ENCODE results near the gene KCNF1. TPM values are rescaled to one million over a fixed set of nuclear protein-coding genes. Genes with fewer than 3 reads are reported as not detected.

Gene KCNF1
- total RNA-seq, 1 experiment from 2014 or later: 3.2 TPM

DNA sequence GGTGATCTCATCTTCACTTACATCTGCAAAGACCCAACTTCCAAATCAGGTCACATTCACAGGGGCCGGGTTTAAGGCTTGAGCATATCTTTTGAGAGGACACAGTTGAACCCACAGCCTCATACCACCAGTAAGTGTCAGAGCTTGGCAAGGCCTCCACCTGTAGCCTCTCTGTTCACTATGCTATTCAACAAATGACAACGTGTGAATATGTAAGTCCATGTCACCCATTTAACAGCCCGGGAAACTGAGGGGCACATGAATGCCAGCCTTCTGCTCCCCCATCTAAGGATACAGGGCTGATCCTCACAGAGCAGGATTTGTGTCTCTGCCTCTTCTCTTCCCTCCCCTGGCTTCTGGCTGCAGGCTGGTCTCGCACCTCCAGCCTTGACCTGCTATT lies 3.5 kb upstream of the KCNF1 start:
- H3K23ac ChIP-seq (ENCODE audit: insufficient read length, low read depth, low read length): no peak overlapping the region
- H3K18ac ChIP-seq (ENCODE audit: insufficient read length, low read depth, low read length): no peak overlapping the region
- H3K27me3 ChIP-seq (ENCODE audit: insufficient read depth, low read length): peaks cover 12% of the 10 kb centered on the region; the same call in 1 of the 2 replicates
- H3K14ac ChIP-seq (ENCODE audit: insufficient read depth, low read length): no peak overlapping the region
- H3K27ac ChIP-seq (ENCODE audit: insufficient read length, low read depth, low read length): no peak overlapping the region
- TF ChIP-seq CTCF (conservative IDR thresholded peaks at IDR 0.05): no peak
- H4K91ac ChIP-seq (ENCODE audit: insufficient read length, low read depth, low read length): no peak overlapping the region
- H3K27ac Mint-ChIP-seq: no peak overlapping the region
- H4K8ac ChIP-seq (replicated peaks; ENCODE audit: insufficient read length, low read depth, low read length): no peak overlapping the region
- WGBS (ENCODE audit: extremely low coverage, insufficient read length, low lambda C conversion rate): no CpG with 5 or more reads among the region's 4 CpGs
- H3K4me2 ChIP-seq (ENCODE audit: insufficient read depth, insufficient read length, low read length): no peak overlapping the region
- H2BK120ac ChIP-seq (ENCODE audit: low read depth, low read length, poor library complexity, severe bottlenecking): no peak overlapping the region
- no peak overlapping the region for H2BK15ac ChIP-seq (ENCODE audit: low read depth, low read length)
- H3K79me2 ChIP-seq (ENCODE audit: insufficient read depth, low read length): no peaks in the 10 kb centered on the region
- no peaks in the 10 kb centered on the region for H3K4me1 ChIP-seq (ENCODE audit: insufficient read depth, low read length)
- peaks cover 25% of the 10 kb centered on the region for H3K27me3 Mint-ChIP-seq (ENCODE audit: low read depth)
- H3K9ac ChIP-seq (ENCODE audit: extremely low read depth, insufficient read length, low read length): no peak overlapping the region
- no peak overlapping the region for H3K4me3 Mint-ChIP-seq
- no peak overlapping the region for H3K56ac ChIP-seq (ENCODE audit: insufficient read length, low read depth, low read length)
- H2BK20ac ChIP-seq (ENCODE audit: low read depth, low read length, poor library complexity, severe bottlenecking): no peak overlapping the region
- H2AK5ac ChIP-seq (ENCODE audit: insufficient read length, low read length): no peak overlapping the region
- H3K79me1 ChIP-seq (ENCODE audit: insufficient read depth, low read depth, low read length, poor library complexity, severe bottlenecking): no peaks in the 10 kb centered on the region
- peaks cover 23 to 34% of the 10 kb centered on the region in 2 experiments for H3K4me1 Mint-ChIP-seq
- H2AFZ ChIP-seq (ENCODE audit: low read length): no peak overlapping the region
- peaks cover 4 to 19% (median 7%) of the 10 kb centered on the region in 3 experiments; a peak in 6 of 7 replicates for H3K36me3 Mint-ChIP-seq (ENCODE audit: insufficient read depth in 1 of 3, low read depth in 3 of 3)
- H3K9me3 ChIP-seq (ENCODE audit: control insufficient read depth, low read depth, low read length): no peaks in the 10 kb centered on the region
- no peaks in the 10 kb centered on the region for H3K23me2 ChIP-seq (ENCODE audit: insufficient read length, low read depth, low read length, poor library complexity, severe bottlenecking)
- H3T11ph ChIP-seq (ENCODE audit: low read length): no peak overlapping the region
- H2BK12ac ChIP-seq (ENCODE audit: insufficient read length, low read depth, low read length): no peak overlapping the region
- no peaks in the 10 kb centered on the region for H4K20me1 ChIP-seq (ENCODE audit: control insufficient read depth, insufficient read depth, insufficient read length)
- peak; percentile 9 for DNase-seq
- H2BK5ac ChIP-seq (ENCODE audit: insufficient read length, low read length): no peak overlapping the region
- no peak overlapping the region for H3K4ac ChIP-seq (ENCODE audit: low read depth, low read length)
- H3K9me3 Mint-ChIP-seq: peaks cover 15 to 28% of the 10 kb centered on the region in 2 experiments
- no peak overlapping the region for H4K5ac ChIP-seq (ENCODE audit: insufficient read length, low read depth, low read length)

Data from H9 (cell line).